ENCODE measurements around the gene ECHDC3. TPM values are rescaled to one million over a fixed set of nuclear protein-coding genes. Genes with fewer than 3 reads are reported as not detected.

The ECHDC3 gene
- total RNA-seq, 4 donors from 2014 or later, result 7.9 to 26.9 (median 14.1) TPM

DNA sequence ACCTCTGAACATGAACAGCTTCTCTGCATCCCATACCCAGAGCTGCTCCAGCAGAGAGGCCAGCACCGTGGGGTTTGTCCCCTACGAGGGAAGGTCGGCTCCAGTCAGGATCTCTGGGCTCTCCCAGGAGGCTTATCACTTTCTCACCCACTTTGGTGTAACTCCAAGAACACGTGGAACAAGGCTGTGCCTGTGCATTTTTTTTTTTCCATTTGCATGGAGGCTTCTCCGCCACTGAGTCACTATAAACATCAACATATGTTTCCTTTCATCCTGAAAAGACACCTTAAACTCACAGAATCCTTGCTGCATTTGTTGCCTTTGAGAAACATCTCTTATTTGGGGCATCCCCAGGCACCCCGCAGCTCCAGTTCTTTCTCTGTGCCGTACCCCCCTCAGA, 29.4 kb upstream of the ECHDC3 start:
- H3K27ac ChIP-seq, result no peak overlapping the region
- H3K4me3 ChIP-seq, result no peak overlapping the region
- intact Hi-C loops (cut with DNase I; ENCODE audit: low total_unique reads), result no loop called here
- H3K27me3 ChIP-seq, result no peaks in the 10 kb centered on the region
- H3K9me3 ChIP-seq, result no peaks in the 10 kb centered on the region
- H3K36me3 ChIP-seq, result no peaks in the 10 kb centered on the region
- no peaks in the 10 kb centered on the region for H3K4me1 ChIP-seq
- TF ChIP-seq CTCF (IDR thresholded peaks at IDR 0.05) (no peak), POLR2A (IDR thresholded peaks at IDR 0.05) (no peak)
- no peak for DNase-seq

- H3K27ac ChIP-seq, result no peak overlapping the region
- TF ChIP-seq CTCF (IDR thresholded peaks at IDR 0.05) (no peak), POLR2A (IDR thresholded peaks at IDR 0.05) (no peak)
- intact Hi-C loops (cut with DNase I; ENCODE audit: low total_unique reads), result no loop called here
Observed at GRCh38 chr10:11713186-11713743, 28.9 kb upstream of the ECHDC3 start.

DNA sequence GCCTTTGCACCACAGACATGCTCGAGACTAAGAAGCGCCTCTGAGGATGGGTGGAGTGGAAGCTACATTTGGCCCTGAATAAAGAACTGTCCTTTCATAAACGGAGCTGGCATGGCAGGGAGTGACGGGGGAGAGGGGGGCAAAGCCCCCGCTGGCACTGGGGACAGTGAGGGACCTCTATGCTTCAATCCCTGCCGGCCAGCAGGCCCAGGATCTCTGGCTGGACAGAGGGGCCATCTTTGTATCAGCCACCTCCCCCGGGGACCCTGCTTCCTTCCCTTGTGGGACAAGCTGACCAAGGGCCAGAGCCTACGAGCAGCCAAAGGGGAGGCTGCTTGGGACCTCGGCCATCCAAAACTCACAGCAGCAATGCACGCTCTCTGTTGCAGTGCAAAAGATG, 28.2 kb upstream of the ECHDC3 start:
- intact Hi-C loops (cut with DNase I; ENCODE audit: low total_unique reads), result no loop called here
- no peaks in the 10 kb centered on the region for H3K4me1 ChIP-seq
- no peaks in the 10 kb centered on the region for H3K36me3 ChIP-seq
- no peak for DNase-seq
- H3K4me3 ChIP-seq, result no peak overlapping the region
- H3K27me3 ChIP-seq, result no peaks in the 10 kb centered on the region
- no peak overlapping the region for H3K27ac ChIP-seq
- TF ChIP-seq POLR2A (IDR thresholded peaks at IDR 0.05) (no peak), CTCF (IDR thresholded peaks at IDR 0.05) (no peak)
- no peaks in the 10 kb centered on the region for H3K9me3 ChIP-seq

More at GRCh38 chr10:11713186-11713743, 28.9 kb upstream of the ECHDC3 start:
- H3K9me3 ChIP-seq, result no peaks in the 10 kb centered on the region
- H3K36me3 ChIP-seq, result no peaks in the 10 kb centered on the region
- H3K4me3 ChIP-seq, result no peak overlapping the region
- no peaks in the 10 kb centered on the region for H3K4me1 ChIP-seq
- H3K27me3 ChIP-seq, result no peaks in the 10 kb centered on the region
- peak; percentile 37 to 61 for DNase-seq

- intact Hi-C loops (cut with DNase I; ENCODE audit: low total_unique reads), result no loop called here
- Histone ChIP-seq H3K9me3 (no peaks in the 10 kb centered on the region), H3K4me1 (no peaks in the 10 kb centered on the region), H3K36me3 (no peaks in the 10 kb centered on the region), H3K27ac (no peak overlapping the region), H3K4me3 (no peak overlapping the region), H3K27me3 (no peaks in the 10 kb centered on the region)
- TF ChIP-seq CTCF (IDR thresholded peaks at IDR 0.05), result no peak
- TF ChIP-seq POLR2A (IDR thresholded peaks at IDR 0.05), result no peak
- DNase-seq, result no peak
Observed at GRCh38 chr10:11714750-11715365, 27.3 kb upstream of the ECHDC3 start.

GRCh38 chr10:11715815-11716494, 26.2 kb upstream of the ECHDC3 start:
- Histone ChIP-seq H3K9me3 (no peaks in the 10 kb centered on the region), H3K36me3 (no peaks in the 10 kb centered on the region), H3K27me3 (no peaks in the 10 kb centered on the region), H3K4me1 (no peaks in the 10 kb centered on the region), H3K4me3 (no peak overlapping the region), H3K27ac (no peak overlapping the region)
- no peak for DNase-seq
- intact Hi-C loops (cut with DNase I; ENCODE audit: low total_unique reads), result no loop called here
- no peak for TF ChIP-seq CTCF (IDR thresholded peaks at IDR 0.05)
- no peak for TF ChIP-seq POLR2A (IDR thresholded peaks at IDR 0.05)
